ENCODE results near the gene TICAM2.

Gene TICAM2

GRCh38 chr5:115532517-115532916 lies 69.8 kb downstream of the TICAM2 start:
- Histone ChIP-seq H3K9ac (ENCODE audit: insufficient read length, low read depth) (no peak overlapping the region), H3K9me3 (ENCODE audit: insufficient read depth, low read length) (no peaks in the 10 kb centered on the region), H3K4me1 (ENCODE audit: insufficient read depth, insufficient read length) (no peaks in the 10 kb centered on the region), H3K4me3 (ENCODE audit: insufficient read length, low read depth) (no peak overlapping the region), H3K36me3 (ENCODE audit: insufficient read depth, insufficient read length, low read length) (peaks cover 40% of the 10 kb centered on the region), H3K27me3 (ENCODE audit: insufficient read depth, insufficient read length) (no peaks in the 10 kb centered on the region)
- DNase-seq (ENCODE audit: low read depth, low spot score) = no peak
- TF ChIP-seq ZNF274 (IDR thresholded peaks at IDR 0.05; ENCODE audit: low read depth, low read length) (no peak), SUZ12 (IDR thresholded peaks at IDR 0.05; ENCODE audit: extremely low read depth, insufficient read depth, insufficient read length) (no peak), YY1 (IDR thresholded peaks at IDR 0.05; ENCODE audit: insufficient read depth, insufficient read length) (no peak)

- Histone ChIP-seq H3K9ac (ENCODE audit: insufficient read length, low read depth) (no peak overlapping the region), H3K36me3 (ENCODE audit: insufficient read depth, insufficient read length, low read length) (peaks cover 41% of the 10 kb centered on the region), H3K4me3 (ENCODE audit: insufficient read length, low read depth) (no peak overlapping the region), H3K9me3 (ENCODE audit: insufficient read depth, low read length) (no peaks in the 10 kb centered on the region), H3K27me3 (ENCODE audit: insufficient read depth, insufficient read length) (no peaks in the 10 kb centered on the region), H3K4me1 (ENCODE audit: insufficient read depth, insufficient read length) (no peaks in the 10 kb centered on the region)
- no peak for DNase-seq (ENCODE audit: low read depth, low spot score)
- TF ChIP-seq YY1 (IDR thresholded peaks at IDR 0.05; ENCODE audit: insufficient read depth, insufficient read length) = no peak
- TF ChIP-seq ZNF274 (IDR thresholded peaks at IDR 0.05; ENCODE audit: low read depth, low read length) = no peak
- no peak for TF ChIP-seq SUZ12 (IDR thresholded peaks at IDR 0.05; ENCODE audit: extremely low read depth, insufficient read depth, insufficient read length)
These were observed 70.4 kb downstream of the TICAM2 start for GRCh38 chr5:115531787-115532367.

- Histone ChIP-seq H3K4me1 (ENCODE audit: insufficient read depth, insufficient read length) (no peaks in the 10 kb centered on the region), H3K9me3 (ENCODE audit: insufficient read depth, low read length) (no peaks in the 10 kb centered on the region), H3K4me3 (ENCODE audit: insufficient read length, low read depth) (no peak overlapping the region), H3K9ac (ENCODE audit: insufficient read length, low read depth) (no peak overlapping the region), H3K36me3 (ENCODE audit: insufficient read depth, insufficient read length, low read length) (peaks cover 41% of the 10 kb centered on the region), H3K27me3 (ENCODE audit: insufficient read depth, insufficient read length) (no peaks in the 10 kb centered on the region)
- DNase-seq (ENCODE audit: low read depth, low spot score) = no peak
- TF ChIP-seq YY1 (IDR thresholded peaks at IDR 0.05; ENCODE audit: insufficient read depth, insufficient read length) (no peak), ZNF274 (IDR thresholded peaks at IDR 0.05; ENCODE audit: low read depth, low read length) (no peak), SUZ12 (IDR thresholded peaks at IDR 0.05; ENCODE audit: extremely low read depth, insufficient read depth, insufficient read length) (no peak)
These were observed 70.9 kb downstream of the TICAM2 start for GRCh38 chr5:115531380-115531779.

- no peak for DNase-seq (ENCODE audit: low read depth, low spot score)
- Histone ChIP-seq H3K36me3 (ENCODE audit: insufficient read depth, insufficient read length, low read length) (peaks cover 41% of the 10 kb centered on the region), H3K27me3 (ENCODE audit: insufficient read depth, insufficient read length) (no peaks in the 10 kb centered on the region), H3K9me3 (ENCODE audit: insufficient read depth, low read length) (no peaks in the 10 kb centered on the region), H3K9ac (ENCODE audit: insufficient read length, low read depth) (no peak overlapping the region), H3K4me1 (ENCODE audit: insufficient read depth, insufficient read length) (no peaks in the 10 kb centered on the region), H3K4me3 (ENCODE audit: insufficient read length, low read depth) (no peak overlapping the region)
- TF ChIP-seq ZNF274 (IDR thresholded peaks at IDR 0.05; ENCODE audit: low read depth, low read length) = no peak
- TF ChIP-seq SUZ12 (IDR thresholded peaks at IDR 0.05; ENCODE audit: extremely low read depth, insufficient read depth, insufficient read length) = no peak
- no peak for TF ChIP-seq YY1 (IDR thresholded peaks at IDR 0.05; ENCODE audit: insufficient read depth, insufficient read length)
These were observed 71.9 kb downstream of the TICAM2 start for GRCh38 chr5:115530426-115530825.

Measured in NT2/D1 (cell line).